GM12891 (cell line): ENCODE results near the gene TMEM132E.

Source experiments
- PAX5 ChIP-seq: IDR thresholded peaks from 2 replicates; pipeline ENCODE4 v1.6.1; 2011; ENCODE audit warnings: low read length, moderate library complexity, mild to moderate bottlenecking; ENCODE audit not compliant: insufficient read depth, severe bottlenecking
- POLR2AphosphoS5 ChIP-seq: IDR thresholded peaks from 2 replicates; pipeline ENCODE4 v1.6.1; 2011; ENCODE audit warnings: low read depth, low read length, control low read depth
- SPI1 ChIP-seq: IDR thresholded peaks from 2 replicates; pipeline ENCODE4 v1.6.1; 2011; ENCODE audit warnings: low read depth, low read length, control low read depth

- TF ChIP-seq SPI1 = no peak
- no peak for TF ChIP-seq POLR2AphosphoS5
- no peak for TF ChIP-seq PAX5
These were observed 70.8 kb downstream of the TMEM132E start for GRCh38 chr17:34650051-34650750.
